WTC11 (cell line): ENCODE measurements around the gene SBF2. TPM values are rescaled to one million over a fixed set of nuclear protein-coding genes. Genes with fewer than 3 reads are reported as not detected.
A peak's percentile ranks its signal among the peaks of the same experiment; 100 is the strongest.

Experiments
- ATAC-seq: fragments of 200-7000 bp; cut with Tn5 transposase; 2 replicates; pipeline ENCODE4 v1.10.0; 2021; ENCODE audit warnings: mild to moderate bottlenecking, moderate library complexity
- CTCF ChIA-PET: fragments of 300-600 bp; sonication (Branson Sonifier 250); formaldehyde crosslinking; loops from one replicate; lab custom pipeline; 2021; ENCODE audit warnings: antibody characterized with exemption; lab: Charles Lee
- POLR2A ChIA-PET: fragments of 350-600 bp; sonication (Branson Sonifier 250); formaldehyde crosslinking; loops from one replicate; lab custom pipeline; 2021; ENCODE audit warnings: antibody characterized with exemption; lab: Charles Lee
- DNase-seq: peaks from one replicate; pipeline ENCODE4 v3.0.0; 2021; ENCODE audit warnings: low spot score
- H3K27ac Mint-ChIP-seq: 2 replicates; pipeline ENCODE4 v1.8.0; 2021; ENCODE audit warnings: mixed read lengths
- H3K27me3 Mint-ChIP-seq: 2 replicates; pipeline ENCODE4 v1.8.0; 2021; ENCODE audit warnings: low read depth, mild to moderate bottlenecking, moderate library complexity, mixed read lengths
- H3K36me3 Mint-ChIP-seq: 2 replicates; pipeline ENCODE4 v1.8.0; 2021; ENCODE audit warnings: mixed read lengths
- H3K4me1 Mint-ChIP-seq: 2 replicates; pipeline ENCODE4 v1.8.0; 2022; ENCODE audit warnings: mixed read lengths
- H3K4me3 Mint-ChIP-seq: 2 replicates; pipeline ENCODE4 v1.8.0; 2021; ENCODE audit warnings: mild to moderate bottlenecking, moderate library complexity, mixed read lengths
- H3K9me3 Mint-ChIP-seq: 2 replicates; pipeline ENCODE4 v1.8.0; 2021; ENCODE audit warnings: mixed read lengths
- CDX4 ChIP-seq: fragments of 250-450 bp; sonication (Bioruptor Pico); IDR thresholded peaks from 2 replicates; pipeline ENCODE4 v1.9.0; 2021; ENCODE audit warnings: moderate library complexity, mild to moderate bottlenecking, inconsistent platforms, borderline replicate concordance
- CREB1 ChIP-seq: sonication (generic); formaldehyde crosslinking; IDR thresholded peaks from 2 replicates; pipeline ENCODE4 v1.8.0; 2023; ENCODE audit warnings: mild to moderate bottlenecking, missing genetic modification reagents
- CREM ChIP-seq: sonication (generic); formaldehyde crosslinking; IDR thresholded peaks from 2 replicates; pipeline ENCODE4 v1.8.1; 2022; ENCODE audit warnings: mild to moderate bottlenecking, missing genetic modification reagents, moderate library complexity
- E2F4 ChIP-seq: sonication (generic); formaldehyde crosslinking; IDR thresholded peaks from 2 replicates; pipeline ENCODE4 v1.8.1; 2022; ENCODE audit warnings: low read depth, mild to moderate bottlenecking, moderate library complexity, missing genetic modification reagents, borderline replicate concordance
- E2F5 ChIP-seq: sonication (generic); formaldehyde crosslinking; IDR thresholded peaks from 2 replicates; pipeline ENCODE4 v1.8.1; 2022; ENCODE audit warnings: mild to moderate bottlenecking, moderate library complexity, missing genetic modification reagents
- ESRRA ChIP-seq: sonication (generic); formaldehyde crosslinking; IDR thresholded peaks from 2 replicates; pipeline ENCODE4 v1.8.1; 2022; ENCODE audit warnings: mild to moderate bottlenecking, missing genetic modification reagents, borderline replicate concordance
- FOXJ3 ChIP-seq: sonication (generic); formaldehyde crosslinking; IDR thresholded peaks from 2 replicates; pipeline ENCODE4 v1.9.0; 2021; ENCODE audit warnings: missing genetic modification reagents, mild to moderate bottlenecking, borderline replicate concordance
- FOXP1 ChIP-seq: sonication (generic); formaldehyde crosslinking; IDR thresholded peaks from 2 replicates; pipeline ENCODE4 v1.8.0; 2022; ENCODE audit warnings: missing genetic modification reagents, mild to moderate bottlenecking, moderate library complexity, borderline replicate concordance
- GRHL2 ChIP-seq: fragments of 250-450 bp; sonication (Bioruptor Pico); IDR thresholded peaks from 2 replicates; pipeline ENCODE4 v1.8.0; 2022; ENCODE audit warnings: mild to moderate bottlenecking, moderate library complexity; ENCODE audit not compliant: insufficient replicate concordance, severe bottlenecking
- HMGA2 ChIP-seq: fragments of 250-450 bp; sonication (Bioruptor Pico); IDR thresholded peaks from 2 replicates; pipeline ENCODE4 v1.4.0; 2021; ENCODE audit warnings: mild to moderate bottlenecking, moderate library complexity
- IRF1 ChIP-seq: sonication (generic); formaldehyde crosslinking; IDR thresholded peaks from 2 replicates; pipeline ENCODE4 v1.8.0; 2023; ENCODE audit warnings: missing genetic modification reagents
- KAT7 ChIP-seq: sonication (generic); formaldehyde crosslinking; IDR thresholded peaks from 2 replicates; pipeline ENCODE4 v1.8.1; 2023; ENCODE audit warnings: missing genetic modification reagents, mild to moderate bottlenecking, borderline replicate concordance
- MXD4 ChIP-seq: fragments of 250-450 bp; sonication (Bioruptor Pico); IDR thresholded peaks from 2 replicates; pipeline ENCODE4 v1.8.0; 2021; ENCODE audit warnings: mild to moderate bottlenecking, moderate library complexity, borderline replicate concordance
- NFYB ChIP-seq: sonication (generic); formaldehyde crosslinking; conservative IDR thresholded peaks from 2 replicates; pipeline ENCODE4 v1.8.0; 2022; ENCODE audit warnings: low read depth, missing genetic modification reagents
- NR3C1 ChIP-seq: sonication (generic); formaldehyde crosslinking; conservative IDR thresholded peaks from 2 replicates; pipeline ENCODE4 v1.8.1; 2023; ENCODE audit warnings: low read depth, mild to moderate bottlenecking, missing genetic modification reagents
- RORB ChIP-seq: fragments of 250-450 bp; sonication (Bioruptor Pico); IDR thresholded peaks from 2 replicates; pipeline ENCODE4 v1.9.0; 2021; ENCODE audit warnings: mild to moderate bottlenecking
- SP1 ChIP-seq: sonication (generic); formaldehyde crosslinking; conservative IDR thresholded peaks from 2 replicates; pipeline ENCODE4 v1.8.1; 2022; ENCODE audit warnings: missing genetic modification reagents
- USF1 ChIP-seq: sonication (generic); formaldehyde crosslinking; IDR thresholded peaks from 2 replicates; pipeline ENCODE4 v1.8.0; 2022; ENCODE audit warnings: mild to moderate bottlenecking, missing genetic modification reagents
- USF2 ChIP-seq: sonication (generic); formaldehyde crosslinking; IDR thresholded peaks from 2 replicates; pipeline ENCODE4 v1.8.1; 2023; ENCODE audit warnings: mild to moderate bottlenecking, missing genetic modification reagents, moderate library complexity
- ZNF121 ChIP-seq: sonication (generic); formaldehyde crosslinking; IDR thresholded peaks from 2 replicates; pipeline ENCODE4 v1.8.0; 2023; ENCODE audit warnings: missing genetic modification reagents
- ZNF317 ChIP-seq: sonication (generic); formaldehyde crosslinking; IDR thresholded peaks from 2 replicates; pipeline ENCODE4 v1.8.1; 2023; ENCODE audit warnings: low read depth, mild to moderate bottlenecking, moderate library complexity, missing genetic modification reagents, borderline replicate concordance
- ZNF423 ChIP-seq: fragments of 250-450 bp; sonication (Bioruptor Pico); IDR thresholded peaks from 2 replicates; pipeline ENCODE4 v2.1.2; 2022; ENCODE audit warnings: mild to moderate bottlenecking, moderate library complexity
- ZNF512 ChIP-seq: sonication (generic); formaldehyde crosslinking; IDR thresholded peaks from 2 replicates; pipeline ENCODE4 v1.8.1; 2022; ENCODE audit warnings: missing genetic modification reagents, borderline replicate concordance
- ZNF532 ChIP-seq: fragments of 250-450 bp; sonication (Bioruptor Pico); IDR thresholded peaks from 2 replicates; pipeline ENCODE4 v1.9.0; 2021; ENCODE audit warnings: mild to moderate bottlenecking, borderline replicate concordance
- total RNA-seq: library from RNA; stranded (reverse); gene quantifications from 3 replicates; pipeline ENCODE4 v1.2.3, GENCODE V29; 2021

SBF2 gene
- total RNA-seq, 1 experiment from 2014 or later, result 47.6 TPM

GRCh38 chr11:9757809-9758636 is 536.0 kb downstream of the SBF2 start (continued):
- TF ChIP-seq CDX4 (CRISPR knock-in tag) (no peak), USF2 (0 out of 2 replicates have a peak, but pooled peaks have one; percentile 25), CREM (CRISPR knock-in tag) (no peak), E2F5 (peak; percentile 67; the same call in 1 of the 2 replicates), IRF1 (CRISPR knock-in tag) (no peak), MXD4 (CRISPR knock-in tag) (no peak), NFYB (no peak), CREB1 (CRISPR knock-in tag) (0 out of 2 replicates have a peak, but pooled peaks have one; percentile 21), RORB (CRISPR knock-in tag) (no peak), FOXJ3 (CRISPR knock-in tag) (no peak), USF1 (no peak), ZNF512 (CRISPR knock-in tag) (no peak), ZNF317 (CRISPR knock-in tag) (no peak), FOXP1 (CRISPR knock-in tag) (0 out of 2 replicates have a peak, but pooled peaks have one; percentile 29), SP1 (CRISPR knock-in tag) (peak; percentile 48), E2F4 (CRISPR knock-in tag) (no peak), NR3C1 (no peak), ZNF121 (CRISPR knock-in tag) (peak; percentile 98), ESRRA (no peak)

- peaks cover 43% of the 10 kb centered on the region for H3K4me1 Mint-ChIP-seq
- ChIA-PET CTCF (interaction anchor here (1.0 to 3.2 kb wide), 3 partner anchors 8 to 551 kb away, joined by 3 to 23 read pairs (median 11); no protein-coding TSS in a partner anchor), POLR2A (no interaction called here)
- ATAC-seq (no peak), DNase-seq (no peak)
- no peak overlapping the region for H3K4me3 Mint-ChIP-seq
- no peaks in the 10 kb centered on the region for H3K9me3 Mint-ChIP-seq
- no peak overlapping the region for H3K27ac Mint-ChIP-seq
- H3K36me3 Mint-ChIP-seq, result peaks cover 8% of the 10 kb centered on the region; the same call in 1 of the 2 replicates
- 0 out of 2 replicates have a peak, but pooled peaks cover 3% of the 10 kb centered on the region for H3K27me3 Mint-ChIP-seq
- TF ChIP-seq ZNF532, result no peak
- no peak for TF ChIP-seq ZNF423 (CRISPR knock-in tag)
- no peak for TF ChIP-seq KAT7
- no peak for TF ChIP-seq GRHL2 (CRISPR knock-in tag)
- no peak for TF ChIP-seq ZNF121 (CRISPR knock-in tag)
- no peak for TF ChIP-seq HMGA2 (CRISPR knock-in tag)
Observed at GRCh38 chr11:9756878-9757277, 537.1 kb downstream of the SBF2 start.
